Epithelial cell of proximal tubule (primary cell): ENCODE results near the gene HOXB4. TPM values are rescaled to one million over a fixed set of nuclear protein-coding genes. Genes with fewer than 3 reads are reported as not detected.

Experiments
- DNase-seq: peaks from one replicate; pipeline ENCODE4 v3.0.0-alpha.2; 2011; ENCODE audit warnings: low read depth
- H3K4me3 ChIP-seq: 2 replicates; pipeline ENCODE4 v1.5.1; 2011; ENCODE audit warnings: low read depth, mild to moderate bottlenecking, low read length
- total RNA-seq: library from RNA; depleted of rRNA; stranded (reverse); fragments of >200 nt; gene quantifications from 2 replicates; pipeline ENCODE4 v1.2.3, GENCODE V29; 2015
- TF ChIP-seq, protein P1 (sequence below): conservative IDR thresholded peaks from 2 replicates; pipeline ENCODE4 v1.5.1; 2012; ENCODE audit warnings: low read depth, mild to moderate bottlenecking, low read length

Gene HOXB4
- total RNA-seq, 1 donor from 2014 or later, result 5.7 TPM

DNA sequence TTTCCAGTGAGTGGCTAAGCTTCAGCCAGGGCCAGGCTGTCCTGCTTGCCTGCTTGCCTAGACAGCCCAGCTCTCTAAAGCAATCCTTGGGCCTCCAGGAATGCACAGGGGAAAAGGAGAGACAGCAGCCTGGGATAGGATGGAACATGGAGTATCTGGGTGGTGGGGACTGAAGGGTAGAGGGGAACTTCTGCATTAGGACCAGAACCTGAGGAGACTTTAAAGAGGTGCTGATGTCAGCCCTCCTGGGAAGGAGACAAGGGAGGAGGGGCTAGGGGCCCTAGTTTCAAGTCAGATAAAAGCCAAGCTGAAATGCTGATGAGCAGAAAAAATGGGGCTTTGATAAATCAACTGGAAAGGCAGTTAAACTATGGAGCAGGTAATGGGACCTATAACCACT lies 30.9 kb upstream of the HOXB4 start:
- peak overlapping the region; percentile 86 for H3K4me3 ChIP-seq
- TF ChIP-seq, protein P1, sequence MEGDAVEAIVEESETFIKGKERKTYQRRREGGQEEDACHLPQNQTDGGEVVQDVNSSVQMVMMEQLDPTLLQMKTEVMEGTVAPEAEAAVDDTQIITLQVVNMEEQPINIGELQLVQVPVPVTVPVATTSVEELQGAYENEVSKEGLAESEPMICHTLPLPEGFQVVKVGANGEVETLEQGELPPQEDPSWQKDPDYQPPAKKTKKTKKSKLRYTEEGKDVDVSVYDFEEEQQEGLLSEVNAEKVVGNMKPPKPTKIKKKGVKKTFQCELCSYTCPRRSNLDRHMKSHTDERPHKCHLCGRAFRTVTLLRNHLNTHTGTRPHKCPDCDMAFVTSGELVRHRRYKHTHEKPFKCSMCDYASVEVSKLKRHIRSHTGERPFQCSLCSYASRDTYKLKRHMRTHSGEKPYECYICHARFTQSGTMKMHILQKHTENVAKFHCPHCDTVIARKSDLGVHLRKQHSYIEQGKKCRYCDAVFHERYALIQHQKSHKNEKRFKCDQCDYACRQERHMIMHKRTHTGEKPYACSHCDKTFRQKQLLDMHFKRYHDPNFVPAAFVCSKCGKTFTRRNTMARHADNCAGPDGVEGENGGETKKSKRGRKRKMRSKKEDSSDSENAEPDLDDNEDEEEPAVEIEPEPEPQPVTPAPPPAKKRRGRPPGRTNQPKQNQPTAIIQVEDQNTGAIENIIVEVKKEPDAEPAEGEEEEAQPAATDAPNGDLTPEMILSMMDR, result no peak
- no peak for DNase-seq

DNA sequence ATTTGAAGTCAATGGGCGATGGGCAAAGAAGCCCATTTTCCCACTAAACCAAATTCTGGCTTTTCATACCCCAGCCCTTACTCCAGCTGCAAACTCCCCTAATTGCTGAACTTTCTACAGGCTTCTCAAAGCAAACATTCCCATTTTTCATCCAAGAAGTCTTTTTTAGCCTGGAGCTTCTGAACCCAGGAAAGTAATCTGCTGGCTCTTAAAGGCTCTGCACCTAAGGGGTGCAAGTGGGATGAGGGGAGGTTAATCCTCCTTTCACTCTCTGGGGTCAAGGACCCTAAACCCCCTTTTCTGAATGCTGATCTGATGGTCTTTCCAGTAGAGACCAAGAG lies 30.3 kb upstream of the HOXB4 start:
- peak overlapping the region; percentile 86 for H3K4me3 ChIP-seq
- DNase-seq, result no peak
- TF ChIP-seq, protein P1, result no peak

DNA sequence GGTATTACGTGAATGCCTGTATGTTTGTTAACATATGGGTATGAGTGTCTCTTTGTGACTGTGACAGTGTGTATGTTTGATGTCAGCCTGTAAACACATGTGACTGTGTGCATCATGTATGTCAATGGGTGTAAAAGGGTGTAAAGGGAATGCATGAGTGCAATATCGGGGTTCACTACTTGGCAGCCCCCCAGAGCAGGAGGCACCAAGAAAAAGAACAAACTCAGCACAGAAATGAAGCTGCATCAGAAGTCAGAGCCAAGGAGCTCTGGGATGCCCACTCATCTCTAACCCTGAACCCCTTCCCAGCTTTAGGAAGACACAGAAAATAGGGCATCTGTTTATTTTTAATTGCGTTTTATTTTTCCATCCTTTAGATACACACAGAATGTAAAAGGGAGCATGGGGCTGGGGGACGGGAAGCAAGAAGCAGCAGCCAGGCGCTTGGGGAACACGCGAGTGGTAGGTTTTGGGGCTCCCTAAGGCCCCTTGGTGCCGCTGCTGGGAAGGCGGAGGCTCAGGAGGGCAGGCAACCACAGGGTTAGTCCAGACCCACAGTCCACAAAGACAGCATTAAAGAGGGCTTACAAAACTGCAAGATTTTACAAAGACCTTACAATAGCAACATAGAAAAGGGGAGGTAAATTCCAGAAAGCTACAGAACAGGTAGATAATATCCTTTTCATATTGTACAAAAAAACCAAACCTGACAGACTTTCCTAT lies 28.9 kb upstream of the HOXB4 start:
- no peak for DNase-seq
- peak overlapping the region; percentile 74 for H3K4me3 ChIP-seq
- TF ChIP-seq, protein P1, result no peak

DNA sequence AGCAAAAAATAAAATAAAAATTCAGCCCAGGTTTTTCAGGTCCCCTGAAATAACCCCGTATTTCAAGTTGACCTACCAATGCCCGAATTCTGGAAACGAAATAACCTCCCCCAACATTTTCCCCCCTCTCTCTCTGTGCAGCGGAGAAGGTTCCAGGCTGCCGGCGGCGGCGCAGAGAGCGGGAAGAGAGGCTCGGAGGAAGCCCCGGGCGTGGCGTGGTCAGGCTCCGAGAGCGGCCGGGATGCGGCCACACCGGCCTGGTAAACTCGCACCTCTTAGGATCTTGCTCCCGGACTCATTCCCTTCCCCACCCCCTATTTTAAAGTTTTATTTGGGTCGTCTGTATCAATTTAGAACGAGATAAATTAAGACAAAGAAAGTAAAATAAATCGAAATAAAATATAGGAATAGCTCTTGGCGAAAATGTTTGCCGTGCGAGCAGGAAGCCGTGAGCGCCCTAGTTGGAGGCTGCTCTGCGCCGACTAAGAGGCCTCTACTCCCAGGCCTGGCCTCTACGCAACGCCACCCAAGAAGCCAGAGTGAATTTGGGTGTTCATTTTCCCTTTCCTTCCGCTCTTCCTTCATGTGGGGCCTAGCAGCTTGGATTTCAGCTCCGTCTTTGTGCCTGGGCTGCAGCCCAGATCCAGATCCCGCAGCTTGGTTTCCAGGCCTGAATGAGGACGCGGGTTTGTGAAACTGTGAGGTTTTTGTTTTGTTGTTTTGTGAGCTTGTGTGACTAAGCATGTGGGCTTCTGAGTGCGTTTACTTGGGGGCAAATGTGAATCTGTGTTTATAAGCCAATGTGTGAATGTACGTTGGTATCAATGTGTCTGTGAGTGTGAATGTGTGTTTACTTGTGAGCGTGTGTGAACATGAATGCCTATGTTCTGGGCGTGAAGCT lies 28.1 kb upstream of the HOXB4 start:
- H3K4me3 ChIP-seq, result peak overlapping the region; percentile 74
- no peak for DNase-seq
- TF ChIP-seq, protein P1, result no peak

DNA sequence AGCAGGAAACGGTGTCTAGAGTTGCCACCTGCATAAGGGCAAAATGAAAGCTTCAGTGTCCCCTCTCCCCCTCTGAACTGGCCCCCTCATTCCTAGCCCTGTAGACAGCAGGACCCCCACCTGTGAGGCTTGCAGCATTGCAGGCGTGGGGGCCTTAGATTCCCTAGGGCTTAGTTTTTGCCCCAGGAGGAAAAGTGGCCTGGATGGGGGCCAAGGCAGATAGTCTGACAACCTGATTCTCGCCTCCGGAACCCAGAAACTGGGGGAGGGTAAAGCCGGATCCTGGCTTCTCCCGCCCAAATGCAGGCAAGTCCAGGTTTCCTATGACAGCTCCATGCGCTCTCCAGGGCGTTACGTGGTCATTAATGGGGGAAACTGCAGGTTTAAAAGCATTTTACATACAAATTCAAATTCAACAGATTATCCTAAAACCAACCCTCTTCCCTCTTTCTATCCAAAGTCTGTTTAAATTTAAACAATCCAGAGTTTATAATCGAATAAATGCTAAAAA lies 27.3 kb upstream of the HOXB4 start:
- TF ChIP-seq, protein P1, result no peak
- no peak for DNase-seq
- H3K4me3 ChIP-seq, result peak overlapping the region; percentile 74

DNA sequence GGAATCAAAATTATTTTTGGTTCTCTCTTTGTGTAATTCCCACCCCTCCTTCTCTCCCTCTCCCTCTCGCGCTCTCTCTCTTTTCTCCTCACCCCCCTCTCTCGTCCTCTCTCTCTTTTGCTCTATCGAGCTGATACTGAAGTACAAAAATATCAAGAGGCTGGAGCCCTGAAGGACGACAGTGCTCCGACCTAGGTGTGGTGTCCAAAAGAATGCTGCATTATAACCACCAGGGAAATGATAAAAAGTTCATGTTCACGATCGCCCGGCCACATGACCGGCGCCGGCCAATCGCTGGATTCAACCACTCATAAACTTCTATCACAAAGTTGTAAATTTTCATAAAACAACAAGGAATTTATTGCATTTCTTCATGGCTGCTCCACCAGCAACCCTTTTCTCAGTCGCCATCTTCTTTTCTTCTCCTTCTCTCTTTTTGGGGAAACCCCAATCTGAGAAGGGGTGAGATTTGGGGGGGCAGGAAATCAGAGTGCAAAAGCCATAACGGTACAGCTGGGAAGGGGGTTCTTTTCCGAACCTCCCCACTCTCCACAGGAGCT lies 26.7 kb upstream of the HOXB4 start, which contains the start of gene HOXB6:
Gene HOXB6 (minus strand): TSS at position 217 of the 560 bp plus-strand sequence. CDS start 6,836 bp downstream, outside the sequence.
- H3K4me3 ChIP-seq, result peak within 1 kb of the TSS; percentile 74
- DNase-seq, result no peak
- TF ChIP-seq, protein P1, result no peak
